Suprapubic skin (tissue), 3 donors: ENCODE data around the gene PDE4B.

Experiments used
- CTCF ChIP-seq, 2 donors: fragments of 200-600 bp in 1 of 2; fragments of 450-650 bp in 1 of 2; sonication (generic) in 1 of 2; IDR thresholded peaks; one replicate each; pipeline ENCODE4 v1.5.1; 2016 to 2019; ENCODE audit warnings: antibody characterized with exemption in 2 of 2, mild to moderate bottlenecking in 1 of 2, moderate library complexity in 1 of 2
- POLR2A ChIP-seq, 2 donors: fragments of 450-650 bp; IDR thresholded peaks; one replicate each; pipeline ENCODE4 v1.6.1; 2017; ENCODE audit warnings: antibody characterized with exemption in 2 of 2, mild to moderate bottlenecking in 2 of 2, moderate library complexity in 2 of 2

- TF ChIP-seq POLR2A (IDR thresholded peaks at IDR 0.05) (no peak), CTCF (IDR thresholded peaks at IDR 0.05) (no peak)
Observed at GRCh38 chr1:66138613-66139012, 345.9 kb downstream of the PDE4B start.
